ENCODE data around the gene TM9SF4.
A peak's percentile ranks its signal among the peaks of the same experiment; 100 is the strongest.

The TM9SF4 gene

GRCh38 chr20:32109392-32110172, at the start of gene TM9SF4:
Gene TM9SF4 (plus strand): TSS chr20:32109714. CDS start chr20:32109741, 27 bp downstream.
- peak; percentile 92 for DNase-seq

GRCh38 chr20:32062776-32063170, 46.7 kb upstream of the TM9SF4 start:
- peak; percentile 9 for DNase-seq

- no peak for DNase-seq
Measured at GRCh38 chr20:32063695-32064094, 45.8 kb upstream of the TM9SF4 start.

GRCh38 chr20:32064667-32065066, 44.8 kb upstream of the TM9SF4 start:
- no peak for DNase-seq

GRCh38 chr20:32067234-32067821, 42.2 kb upstream of the TM9SF4 start:
- no peak for DNase-seq

- DNase-seq = no peak
Measured at GRCh38 chr20:32068174-32068573, 41.3 kb upstream of the TM9SF4 start.

- DNase-seq = no peak
Measured at GRCh38 chr20:32069711-32070110, 39.8 kb upstream of the TM9SF4 start.

- no peak for DNase-seq
Measured at GRCh38 chr20:32070282-32070681, 39.2 kb upstream of the TM9SF4 start.

GRCh38 chr20:32070690-32071213, 38.8 kb upstream of the TM9SF4 start:
- DNase-seq = no peak

- no peak for DNase-seq
Measured at GRCh38 chr20:32071395-32072167, 37.9 kb upstream of the TM9SF4 start.

GRCh38 chr20:32072168-32072750, 37.3 kb upstream of the TM9SF4 start:
- DNase-seq = no peak

- no peak for DNase-seq
Measured at GRCh38 chr20:32075534-32075933, 34.0 kb upstream of the TM9SF4 start.

- DNase-seq = no peak
Measured at GRCh38 chr20:32077190-32077589, 32.3 kb upstream of the TM9SF4 start.

- DNase-seq = no peak
Measured at GRCh38 chr20:32078322-32078721, 31.2 kb upstream of the TM9SF4 start.

GRCh38 chr20:32078791-32079190, 30.7 kb upstream of the TM9SF4 start:
- no peak for DNase-seq

GRCh38 chr20:32079655-32080109, 29.8 kb upstream of the TM9SF4 start:
- DNase-seq = no peak

GRCh38 chr20:32080783-32081182, 28.7 kb upstream of the TM9SF4 start:
- no peak for DNase-seq

GRCh38 chr20:32083469-32083868, 26.0 kb upstream of the TM9SF4 start:
- no peak for DNase-seq

GRCh38 chr20:32087070-32087469, 22.4 kb upstream of the TM9SF4 start:
- no peak for DNase-seq

GRCh38 chr20:32088759-32089158, 20.8 kb upstream of the TM9SF4 start:
- DNase-seq = no peak

GRCh38 chr20:32089637-32090362, 19.7 kb upstream of the TM9SF4 start:
- no peak for DNase-seq

- peak; percentile 87 for DNase-seq
Measured at GRCh38 chr20:32091888-32092346, 17.6 kb upstream of the TM9SF4 start.
